RWPE2 (cell line): ENCODE results near the gene RNASE7.

Experiments
- ATAC-seq: fragments of 200-7000 bp; cut with Tn5 transposase; 3 replicates; pipeline ENCODE4 v1.9.1; 2021; ENCODE audit warnings: low read depth
- DNase-seq: peaks from one replicate; pipeline ENCODE4 v3.0.0-alpha.2; 2020; ENCODE audit warnings: low spot score
- H3K27ac ChIP-seq: fragments of 450-650 bp; 2 replicates; pipeline ENCODE4 v1.5.1; 2017; ENCODE audit warnings: mild to moderate bottlenecking; ENCODE audit not compliant: poor library complexity, severe bottlenecking
- H3K27me3 ChIP-seq: fragments of 250-450 bp; sonication (Bioruptor Pico); 2 replicates; pipeline ENCODE4 v1.5.1; 2021; ENCODE audit warnings: mild to moderate bottlenecking, moderate library complexity; ENCODE audit not compliant: insufficient read depth, poor library complexity, severe bottlenecking
- H3K36me3 ChIP-seq: fragments of 250-450 bp; sonication (Bioruptor Pico); 2 replicates; pipeline ENCODE4 v1.5.1; 2020; ENCODE audit warnings: low read depth, mild to moderate bottlenecking, moderate library complexity
- H3K4me1 ChIP-seq: fragments of 250-450 bp; sonication (Bioruptor Pico); 2 replicates; pipeline ENCODE4 v1.5.1; 2021; ENCODE audit warnings: mild to moderate bottlenecking, moderate library complexity; ENCODE audit not compliant: insufficient read depth, poor library complexity, severe bottlenecking
- H3K4me3 ChIP-seq: fragments of 250-450 bp; sonication (Bioruptor Pico); 2 replicates; pipeline ENCODE4 v1.5.1; 2021; ENCODE audit warnings: mild to moderate bottlenecking, moderate library complexity; ENCODE audit not compliant: severe bottlenecking
- H3K9me3 ChIP-seq: fragments of 250-450 bp; sonication (Bioruptor Pico); 2 replicates; pipeline ENCODE4 v1.5.1; 2021; ENCODE audit warnings: mild to moderate bottlenecking, moderate library complexity; ENCODE audit not compliant: severe bottlenecking
- TF ChIP-seq, protein P1 (sequence below): fragments of 450-650 bp; IDR thresholded peaks from one replicate; pipeline ENCODE4 v1.5.1; 2017; ENCODE audit warnings: mild to moderate bottlenecking, moderate library complexity; ENCODE audit not compliant: poor library complexity, severe bottlenecking

RNASE7 gene

DNA sequence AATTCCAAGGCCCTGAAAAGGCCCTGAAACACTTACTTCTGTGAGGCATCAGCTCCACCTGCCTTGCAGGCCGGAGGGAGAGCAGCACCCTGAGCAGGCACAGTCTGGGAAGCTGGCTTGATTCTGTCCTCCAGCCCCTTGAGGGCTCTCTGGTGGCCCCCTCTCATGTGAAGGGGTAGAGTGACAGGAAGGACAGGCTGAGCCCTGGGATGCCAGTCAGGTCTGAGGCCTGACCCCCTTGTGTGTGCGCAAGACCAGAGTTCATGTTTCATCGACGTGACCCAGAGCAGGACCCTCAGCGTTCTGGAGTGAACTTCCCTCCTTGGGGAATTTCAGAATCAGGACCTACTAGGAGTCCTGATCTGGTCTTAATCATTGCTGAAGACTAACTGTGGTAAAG is 16.7 kb downstream of the RNASE7 start:
- H3K4me1 ChIP-seq: no peaks in the 10 kb centered on the region

DNA sequence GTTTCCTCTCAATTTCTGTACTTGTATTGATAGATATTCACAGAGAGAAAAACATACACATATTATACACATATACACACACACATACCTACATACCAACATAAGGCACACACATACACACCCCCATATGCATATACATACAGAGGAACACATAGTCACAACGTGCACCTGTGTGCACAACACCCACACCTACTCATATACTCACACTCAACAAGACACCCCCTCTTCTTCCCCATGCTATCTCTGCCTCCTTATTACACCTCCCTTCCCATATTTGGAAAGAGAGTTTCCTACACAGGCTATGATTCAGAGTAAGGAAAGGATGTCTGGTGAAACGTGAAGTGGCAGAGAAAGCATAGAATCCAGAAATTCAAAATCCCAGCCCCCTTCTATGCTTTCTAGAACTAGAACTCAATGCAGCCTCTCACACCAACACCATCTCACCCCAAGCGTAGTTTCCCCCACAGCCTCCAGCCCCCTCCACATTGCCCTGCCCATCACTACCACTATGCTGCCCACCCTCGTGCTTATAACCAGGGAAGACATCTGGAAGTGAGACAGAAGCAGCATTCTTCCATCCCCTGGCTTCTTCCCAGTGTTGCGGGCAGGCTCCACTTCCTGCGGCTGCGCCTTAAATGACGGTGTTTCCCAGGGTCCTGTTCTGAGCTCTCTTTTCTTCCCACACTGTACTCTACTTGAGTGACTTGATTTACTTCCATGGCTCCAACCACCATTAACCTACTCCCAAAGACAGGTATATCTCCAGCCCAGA is 17.9 kb downstream of the RNASE7 start:
- Histone ChIP-seq H3K4me3 (no peak overlapping the region), H3K27ac (no peak overlapping the region), H3K9me3 (no peaks in the 10 kb centered on the region), H3K4me1 (no peaks in the 10 kb centered on the region), H3K36me3 (no peaks in the 10 kb centered on the region), H3K27me3 (no peaks in the 10 kb centered on the region)
- TF ChIP-seq, protein P1, sequence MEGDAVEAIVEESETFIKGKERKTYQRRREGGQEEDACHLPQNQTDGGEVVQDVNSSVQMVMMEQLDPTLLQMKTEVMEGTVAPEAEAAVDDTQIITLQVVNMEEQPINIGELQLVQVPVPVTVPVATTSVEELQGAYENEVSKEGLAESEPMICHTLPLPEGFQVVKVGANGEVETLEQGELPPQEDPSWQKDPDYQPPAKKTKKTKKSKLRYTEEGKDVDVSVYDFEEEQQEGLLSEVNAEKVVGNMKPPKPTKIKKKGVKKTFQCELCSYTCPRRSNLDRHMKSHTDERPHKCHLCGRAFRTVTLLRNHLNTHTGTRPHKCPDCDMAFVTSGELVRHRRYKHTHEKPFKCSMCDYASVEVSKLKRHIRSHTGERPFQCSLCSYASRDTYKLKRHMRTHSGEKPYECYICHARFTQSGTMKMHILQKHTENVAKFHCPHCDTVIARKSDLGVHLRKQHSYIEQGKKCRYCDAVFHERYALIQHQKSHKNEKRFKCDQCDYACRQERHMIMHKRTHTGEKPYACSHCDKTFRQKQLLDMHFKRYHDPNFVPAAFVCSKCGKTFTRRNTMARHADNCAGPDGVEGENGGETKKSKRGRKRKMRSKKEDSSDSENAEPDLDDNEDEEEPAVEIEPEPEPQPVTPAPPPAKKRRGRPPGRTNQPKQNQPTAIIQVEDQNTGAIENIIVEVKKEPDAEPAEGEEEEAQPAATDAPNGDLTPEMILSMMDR: no peak
- ATAC-seq (peak; percentile 29; the same call in 1 of the 3 replicates), DNase-seq (no peak)

More for the DNA sequence above, 16.7 kb downstream of the RNASE7 start:
- Histone ChIP-seq H3K4me3 (no peak overlapping the region), H3K9me3 (no peaks in the 10 kb centered on the region), H3K36me3 (no peaks in the 10 kb centered on the region), H3K27ac (no peak overlapping the region), H3K27me3 (no peaks in the 10 kb centered on the region)
- no peak for ATAC-seq
- TF ChIP-seq, protein P1: no peak
- no peak for DNase-seq

DNA sequence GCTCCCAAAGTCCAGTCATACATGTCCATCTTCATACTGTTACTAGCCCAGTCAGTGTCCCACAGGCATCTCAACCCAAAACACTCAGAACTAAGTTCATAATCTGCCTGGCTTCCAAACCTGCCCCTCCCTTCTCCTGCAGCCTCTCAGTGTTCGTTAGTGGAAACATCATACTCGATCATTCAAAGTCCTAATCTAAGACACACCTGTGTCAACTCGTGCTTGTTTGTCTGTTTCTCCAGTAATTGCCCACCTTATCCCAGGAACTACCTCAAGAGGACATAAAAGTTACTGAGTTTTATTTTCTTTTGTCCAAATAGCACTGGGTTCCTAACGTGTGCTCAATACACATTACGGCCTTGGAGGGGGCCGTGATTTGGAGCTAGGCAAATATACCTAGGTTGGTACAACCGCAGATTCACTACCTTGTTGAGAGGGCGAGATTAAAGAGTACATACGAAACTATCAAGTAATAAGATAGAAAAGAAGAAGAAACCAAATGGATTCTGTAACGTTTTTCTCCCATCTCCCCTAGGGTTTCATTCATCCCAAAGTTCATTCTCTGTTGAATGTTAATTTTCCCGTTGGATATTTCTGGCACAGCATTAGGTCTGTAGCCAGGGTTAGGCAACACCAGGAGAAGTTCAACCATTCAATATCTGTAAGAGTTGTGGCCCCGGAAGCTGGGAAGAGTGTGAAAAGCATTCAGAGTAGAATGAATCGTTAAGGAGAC is 18.6 kb downstream of the RNASE7 start:
- no peak for ATAC-seq
- no peak overlapping the region for H3K4me3 ChIP-seq

DNA sequence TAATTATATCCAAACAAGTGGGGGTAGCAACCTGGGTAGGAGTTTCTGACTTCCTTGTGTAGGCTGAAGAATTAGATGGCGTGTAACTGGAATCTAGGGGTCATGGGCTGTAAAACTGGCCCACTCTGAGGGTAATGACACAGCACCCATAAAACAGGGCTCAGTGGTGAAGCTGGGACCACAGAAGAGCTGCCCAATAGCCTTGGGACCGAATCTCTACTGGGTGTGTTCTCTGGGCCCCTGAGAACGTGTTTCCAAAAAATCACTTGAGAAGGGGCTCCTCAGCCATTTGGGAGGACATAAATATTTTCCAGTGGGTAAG is 19.1 kb downstream of the RNASE7 start:
- Histone ChIP-seq H3K4me3 (no peak overlapping the region), H3K36me3 (no peaks in the 10 kb centered on the region), H3K9me3 (no peaks in the 10 kb centered on the region), H3K4me1 (no peaks in the 10 kb centered on the region), H3K27ac (no peak overlapping the region), H3K27me3 (no peaks in the 10 kb centered on the region)
- TF ChIP-seq, protein P1: no peak
- ATAC-seq: no peak
- DNase-seq: no peak

More for the DNA sequence above, 18.6 kb downstream of the RNASE7 start:
- no peak for DNase-seq
- H3K27ac ChIP-seq: no peak overlapping the region
- no peaks in the 10 kb centered on the region for H3K4me1 ChIP-seq
- H3K9me3 ChIP-seq: no peaks in the 10 kb centered on the region
- no peaks in the 10 kb centered on the region for H3K36me3 ChIP-seq
- no peaks in the 10 kb centered on the region for H3K27me3 ChIP-seq
- TF ChIP-seq, protein P1: no peak

DNA sequence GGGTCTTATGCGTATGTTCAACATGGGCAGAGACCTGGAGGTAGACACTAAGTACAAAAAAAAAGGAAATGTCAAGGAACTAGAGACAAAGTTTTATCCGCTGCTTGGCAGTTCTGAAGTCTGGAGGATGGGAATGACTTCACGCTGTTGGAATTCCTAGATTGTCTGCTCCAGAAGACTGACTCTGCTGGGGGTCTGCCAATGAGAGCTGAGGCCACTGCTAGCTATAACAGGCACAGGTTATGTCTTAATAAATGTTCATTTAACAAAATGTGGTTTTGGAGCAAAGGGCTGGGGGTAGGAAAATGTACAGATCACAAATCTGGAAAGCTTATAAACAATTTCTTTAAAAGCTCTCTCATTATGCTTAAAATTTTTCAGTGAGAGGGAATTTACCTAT is 21.3 kb downstream of the RNASE7 start:
- Histone ChIP-seq H3K9me3 (no peaks in the 10 kb centered on the region), H3K27me3 (no peaks in the 10 kb centered on the region), H3K4me3 (no peak overlapping the region), H3K36me3 (no peaks in the 10 kb centered on the region), H3K4me1 (no peaks in the 10 kb centered on the region), H3K27ac (no peak overlapping the region)
- peak; percentile 37; the same call in 1 of the 3 replicates for ATAC-seq
- TF ChIP-seq, protein P1: no peak
- no peak for DNase-seq
